Activated T-cell treated with anti-CD3 and anti-CD28 coated beads for 4 hours (primary cell): ENCODE results near the gene HPN.

Experiments used
- DNase-seq: peaks from one replicate; pipeline ENCODE4 v3.0.0-alpha.2; 2020

HPN gene

DNA sequence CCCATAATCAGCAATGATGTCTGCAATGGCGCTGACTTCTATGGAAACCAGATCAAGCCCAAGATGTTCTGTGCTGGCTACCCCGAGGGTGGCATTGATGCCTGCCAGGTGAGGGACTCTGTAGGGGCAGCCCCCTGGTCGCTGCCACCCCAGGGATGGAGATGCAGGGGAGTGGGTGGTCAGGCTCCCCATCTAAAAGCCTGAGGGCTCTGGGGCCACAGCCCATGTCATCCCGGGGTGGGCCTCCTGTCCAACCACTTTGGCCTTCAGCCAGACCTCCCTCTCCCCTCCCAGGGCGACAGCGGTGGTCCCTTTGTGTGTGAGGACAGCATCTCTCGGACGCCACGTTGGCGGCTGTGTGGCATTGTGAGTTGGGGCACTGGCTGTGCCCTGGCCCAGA, 24.1 kb downstream of the HPN start:
- DNase-seq: no peak

DNA sequence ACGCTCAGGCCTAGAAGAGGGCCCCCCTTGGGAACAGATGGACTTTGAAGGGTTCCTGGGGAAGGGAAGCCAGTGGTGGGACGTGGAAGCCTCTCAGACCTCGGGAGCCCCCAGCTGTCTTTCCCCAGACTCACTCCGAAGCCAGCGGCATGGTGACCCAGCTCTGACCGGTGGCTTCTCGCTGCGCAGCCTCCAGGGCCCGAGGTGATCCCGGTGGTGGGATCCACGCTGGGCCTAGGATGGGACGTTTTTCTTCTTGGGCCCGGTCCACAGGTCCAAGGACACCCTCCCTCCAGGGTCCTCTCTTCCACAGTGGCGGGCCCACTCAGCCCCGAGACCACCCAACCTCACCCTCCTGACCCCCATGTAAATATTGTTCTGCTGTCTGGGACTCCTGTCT, 24.6 kb downstream of the HPN start:
- DNase-seq: no peak

DNA sequence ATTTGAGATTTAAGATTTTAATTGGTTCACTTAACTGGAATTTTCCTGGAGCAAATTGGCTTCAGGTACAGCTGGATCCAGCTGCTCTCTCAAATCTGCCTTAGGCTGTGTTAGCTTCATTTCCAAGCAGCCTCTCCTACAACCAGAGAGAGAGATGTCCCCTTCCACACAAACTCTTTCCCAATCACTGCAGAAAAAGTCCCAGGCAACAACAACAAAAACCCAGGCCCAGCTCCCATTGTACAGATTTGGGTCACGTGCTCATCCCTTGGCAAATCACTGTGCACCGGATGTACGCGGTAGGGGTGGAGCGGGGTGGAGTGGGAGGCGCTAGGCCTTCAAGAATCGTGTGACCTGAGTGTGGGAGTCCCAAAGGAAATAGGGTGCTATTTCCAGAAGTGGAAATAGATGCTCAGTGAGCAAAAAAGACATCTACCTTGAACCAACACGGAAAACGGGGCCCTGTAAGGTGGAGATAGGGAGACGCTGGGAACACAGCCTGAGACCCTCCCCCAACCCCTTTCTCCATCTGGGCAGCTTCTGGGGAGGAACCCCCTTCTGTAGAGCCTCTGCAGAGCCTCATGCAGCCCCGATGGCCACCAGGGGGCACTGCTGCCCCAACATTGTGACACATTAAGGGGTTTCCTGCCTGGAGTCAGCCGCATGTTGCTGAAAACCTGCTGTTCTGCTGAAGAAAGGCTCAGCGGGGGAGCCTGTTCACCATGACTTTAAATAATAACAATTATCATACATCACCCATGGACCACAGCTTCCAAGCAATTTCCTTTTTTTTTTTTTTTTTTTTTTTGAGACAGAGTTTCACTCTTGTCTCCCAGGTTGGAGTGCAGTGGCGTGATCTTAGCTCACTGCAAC, 25.4 kb downstream of the HPN start:
- peak; percentile 90 for DNase-seq

DNA sequence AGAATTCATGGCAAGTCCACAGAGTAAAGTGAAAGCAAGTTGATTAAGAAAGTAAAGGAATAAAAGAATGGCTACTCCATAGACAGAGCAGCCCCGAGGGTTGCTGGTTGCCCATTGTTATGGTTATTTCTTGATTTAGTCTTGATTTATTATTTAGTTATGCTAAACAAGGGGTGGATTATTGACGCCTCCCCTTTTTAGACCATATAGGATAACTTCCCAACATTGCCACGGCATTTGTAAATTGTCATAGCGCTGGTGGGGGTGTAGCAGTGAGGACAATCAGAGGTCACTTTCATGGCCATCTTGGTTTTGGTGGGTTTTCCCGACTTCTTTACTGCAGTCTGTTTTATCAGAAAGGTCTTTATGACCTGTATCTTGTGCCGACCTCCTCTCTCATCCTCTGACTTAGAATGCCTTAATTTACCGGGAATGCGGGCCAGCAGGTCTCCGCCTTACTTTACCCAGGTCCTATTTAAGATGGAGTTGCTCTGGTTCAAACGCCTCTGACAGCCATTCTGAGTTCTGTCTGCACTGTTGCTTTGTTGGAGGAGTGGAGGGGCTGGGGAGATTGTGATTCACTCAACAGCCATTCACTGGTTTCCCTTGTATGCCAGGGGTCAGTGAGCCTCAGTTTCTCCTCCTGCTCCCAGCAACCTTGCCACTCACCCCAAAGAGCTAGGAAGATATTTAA, 27.6 kb downstream of the HPN start:
- no peak for DNase-seq

DNA sequence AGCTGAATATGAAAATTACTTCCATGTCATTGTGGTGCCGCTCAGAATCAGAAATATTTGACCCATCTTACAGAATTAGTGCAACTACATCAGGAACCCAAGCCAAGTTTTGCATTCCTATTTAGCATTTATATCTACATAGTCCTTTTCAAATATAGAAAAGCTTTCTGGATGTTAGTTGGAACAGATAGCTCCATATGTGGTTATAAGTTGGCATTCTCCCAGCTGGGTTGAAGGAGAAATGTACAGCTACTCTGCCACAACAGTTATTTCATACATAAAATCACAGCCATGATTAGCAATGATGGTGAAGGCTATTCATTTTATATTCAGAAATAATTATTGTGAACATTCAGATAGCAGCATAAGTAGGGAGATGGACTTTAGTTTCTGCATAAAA, 28.2 kb downstream of the HPN start:
- no peak for DNase-seq

DNA sequence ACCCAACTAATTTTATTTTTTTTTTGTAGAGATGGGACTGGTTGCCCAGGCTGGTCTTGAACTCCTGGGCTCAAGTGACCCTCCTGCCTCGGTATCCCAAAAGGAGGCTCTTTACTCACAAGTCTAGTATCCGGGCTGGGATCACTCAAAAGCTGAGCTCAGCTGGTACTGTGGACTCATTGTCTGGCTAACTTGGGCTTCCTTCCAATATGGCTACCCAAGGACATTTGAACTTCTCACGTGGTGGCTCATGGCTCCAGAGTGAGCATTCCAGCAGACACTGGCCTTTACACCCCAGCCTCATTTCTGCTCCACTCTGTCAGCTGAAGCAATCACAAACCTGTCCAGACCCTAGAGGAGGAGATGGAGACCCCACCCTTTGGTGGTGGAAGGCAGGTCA, 28.9 kb downstream of the HPN start:
- no peak for DNase-seq

DNA sequence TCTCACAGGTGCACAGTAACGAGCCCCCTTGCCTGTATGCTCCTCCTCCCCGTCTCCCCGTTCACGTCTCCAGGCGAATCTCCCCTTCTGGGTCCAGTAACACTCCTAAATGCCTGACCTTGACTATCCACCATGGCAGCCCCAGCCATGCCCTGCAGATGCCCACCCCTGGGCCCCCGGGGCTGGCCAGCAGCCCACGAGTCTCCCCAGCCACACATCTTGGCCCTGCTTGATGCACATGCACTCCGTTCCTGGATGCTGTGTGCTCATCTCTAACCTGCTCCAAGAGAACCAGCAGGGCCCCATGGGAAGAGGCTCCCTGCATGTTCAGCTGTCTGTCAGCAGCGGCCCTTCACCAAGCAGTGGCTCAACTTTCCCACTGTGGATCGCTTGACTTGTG, 32.0 kb downstream of the HPN start:
- no peak for DNase-seq

DNA sequence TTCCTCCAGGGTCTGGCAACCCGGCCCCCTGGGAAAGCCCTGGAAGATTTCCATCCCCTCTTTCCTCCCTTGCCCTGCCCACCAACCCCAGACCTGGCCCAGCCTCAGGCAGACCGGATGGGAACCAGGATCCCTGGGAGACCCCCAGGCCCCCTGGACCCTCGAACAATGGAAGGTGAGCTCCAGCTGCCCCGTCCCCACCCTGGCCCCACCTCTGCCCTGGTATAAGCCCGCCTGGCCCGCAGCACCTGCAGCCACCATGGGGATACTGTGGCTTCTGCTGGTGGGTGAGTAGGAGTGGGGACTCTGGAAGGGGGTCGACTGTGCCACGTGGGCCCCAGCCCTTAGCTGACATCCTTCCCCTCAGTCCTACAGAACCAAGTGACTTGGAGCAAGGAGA, 32.4 kb downstream of the HPN start:
- DNase-seq: no peak

DNA sequence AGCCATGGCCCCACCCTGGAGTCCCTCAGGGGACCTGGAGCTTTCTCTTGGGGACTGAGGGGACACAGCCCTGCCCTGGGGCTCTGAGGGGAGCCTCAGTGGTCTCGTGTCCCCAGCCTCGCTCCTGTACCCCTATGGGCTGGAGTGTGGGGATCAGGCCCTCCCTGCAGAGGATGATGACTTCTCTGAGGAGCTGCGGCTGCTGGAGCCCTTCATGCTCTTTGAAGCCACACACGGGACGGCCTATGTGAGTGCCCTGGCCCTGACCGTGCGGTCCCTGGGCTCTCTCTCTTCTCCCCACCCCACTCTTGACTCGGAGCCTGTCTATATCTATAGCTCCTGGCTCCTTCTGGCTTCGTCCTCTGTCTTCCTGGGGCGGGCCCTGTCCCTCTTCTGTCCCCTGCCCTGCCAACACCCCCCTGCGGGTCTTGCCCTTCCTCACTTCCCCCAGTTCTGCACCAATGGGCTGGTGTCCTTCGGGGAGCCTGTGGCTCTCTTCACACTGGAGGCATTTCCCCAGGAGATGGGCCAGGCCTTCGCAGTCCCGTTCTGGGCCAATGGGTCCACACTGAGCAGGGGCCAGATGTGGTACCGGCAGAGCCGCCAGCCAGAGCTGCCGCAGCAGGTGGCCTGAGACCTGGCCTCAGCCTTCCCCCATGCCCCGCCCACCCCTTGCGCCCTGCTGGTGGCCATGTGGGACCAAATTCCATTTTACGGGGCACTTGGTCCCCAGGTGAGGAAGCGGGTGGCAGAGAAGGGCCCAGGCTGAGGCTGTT, 33.1 kb downstream of the HPN start:
- DNase-seq: no peak

DNA sequence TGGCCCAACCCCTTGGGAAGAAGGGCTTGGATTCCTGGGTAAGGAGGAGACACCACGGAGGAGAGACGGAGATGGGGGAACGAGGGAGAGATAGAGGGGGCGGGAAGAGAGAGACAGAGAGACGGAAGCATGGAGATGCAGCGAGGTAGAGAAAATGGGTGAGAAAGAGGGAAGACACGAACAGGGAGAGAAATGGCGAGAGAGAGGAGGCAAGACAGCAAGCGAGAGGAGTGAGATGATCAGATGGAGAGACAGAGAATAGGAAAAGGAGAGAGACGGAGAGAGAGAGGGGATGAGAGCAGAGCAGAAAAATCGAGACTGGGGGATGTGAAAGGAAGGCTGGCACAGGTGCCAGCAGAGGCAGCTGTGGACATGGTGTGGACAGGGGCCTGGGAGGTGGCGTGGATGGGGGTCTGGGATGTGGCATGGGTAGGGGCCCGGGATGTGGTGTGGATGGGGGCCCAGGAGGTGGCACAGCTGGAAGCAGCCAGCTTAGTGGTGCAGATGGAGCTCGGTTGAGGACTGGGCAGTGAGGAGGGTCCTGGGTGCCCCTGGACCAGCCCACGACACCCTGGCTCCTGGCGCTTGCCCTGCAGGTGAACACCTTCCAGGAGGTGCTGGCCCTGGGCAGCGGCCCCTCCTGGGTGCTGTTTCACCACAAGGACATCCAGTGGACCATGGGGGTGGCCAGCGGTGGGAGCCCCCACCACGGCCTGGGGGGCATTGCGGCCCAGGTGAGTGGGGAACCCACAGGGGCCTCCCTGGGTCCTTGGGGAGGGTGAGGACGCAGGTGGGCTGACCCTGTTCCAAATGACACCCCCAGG, 33.9 kb downstream of the HPN start:
- DNase-seq: no peak

DNA sequence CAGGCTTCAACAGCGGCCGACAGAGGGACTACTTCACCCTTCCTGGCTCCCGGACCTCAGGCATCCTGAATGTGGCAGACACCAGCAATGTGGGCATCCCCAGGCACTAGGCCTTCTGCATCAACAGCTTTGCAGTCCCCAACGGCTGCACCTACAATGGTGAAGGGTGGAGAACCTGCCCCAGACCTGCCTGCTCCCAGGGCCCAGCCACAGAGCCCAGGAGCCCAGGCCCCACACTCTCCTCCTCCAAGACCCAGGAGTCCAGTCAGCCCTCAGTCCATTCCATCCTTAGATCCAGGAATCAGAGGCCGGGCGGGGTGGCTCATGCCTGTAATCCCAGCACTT, 34.5 kb downstream of the HPN start:
- no peak for DNase-seq

DNA sequence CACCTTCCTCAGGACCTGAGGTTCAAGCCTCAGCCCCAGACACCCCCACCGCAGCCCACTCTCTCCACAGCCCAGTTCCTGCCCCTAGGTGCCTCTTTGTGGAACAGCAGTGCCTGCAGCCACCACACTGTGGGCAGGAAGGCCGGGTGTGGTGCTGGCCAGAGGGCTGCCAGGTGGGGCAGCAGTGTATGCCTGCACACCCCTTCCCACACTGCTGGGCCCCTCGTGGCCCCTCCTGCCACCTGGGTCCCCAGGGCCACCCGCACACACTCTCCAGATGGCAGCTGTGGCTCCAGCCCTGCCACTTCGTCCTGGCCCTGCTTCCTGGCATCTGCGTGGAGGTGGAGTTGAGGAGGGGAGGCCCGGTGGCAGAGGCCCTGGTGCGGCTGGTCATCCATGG, 35.1 kb downstream of the HPN start:
- no peak for DNase-seq

DNA sequence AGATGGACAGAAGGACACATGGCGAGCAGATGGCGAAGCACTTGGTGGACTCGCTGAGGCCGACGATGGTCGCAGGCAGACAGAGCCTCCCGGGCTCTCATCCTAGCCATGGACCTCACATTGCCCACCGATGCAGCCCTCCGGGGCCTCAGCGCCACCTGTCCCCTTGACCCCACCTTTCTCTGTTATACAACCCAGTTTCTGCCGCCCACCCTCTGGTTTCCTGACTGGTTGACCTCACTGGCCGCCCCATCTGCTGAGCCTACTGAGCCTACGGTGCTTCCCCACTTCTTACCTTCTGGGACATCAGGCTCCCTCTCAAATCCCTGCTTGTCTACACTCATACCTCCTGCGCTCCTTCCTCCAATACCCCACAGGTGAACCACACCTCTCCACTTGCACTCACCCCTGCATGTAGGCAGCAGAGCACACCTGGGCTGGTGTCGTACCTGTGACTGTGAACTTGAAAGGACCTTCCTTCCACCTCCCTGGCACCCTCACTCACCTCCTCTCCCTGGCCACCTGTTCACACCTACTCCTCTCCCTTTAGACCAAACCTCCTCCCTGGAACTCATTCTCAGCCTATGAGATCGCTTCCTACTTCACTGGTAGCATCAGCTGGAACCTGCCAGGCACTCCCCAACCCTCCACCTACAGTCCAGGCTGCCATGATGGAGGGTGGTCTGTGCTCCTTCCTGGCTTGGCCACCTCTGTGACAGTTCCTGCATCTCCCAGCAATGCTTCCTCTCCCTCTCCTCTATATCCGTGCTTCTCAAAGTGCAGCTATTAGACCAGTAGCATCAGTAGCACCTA, 36.1 kb downstream of the HPN start:
- no peak for DNase-seq

DNA sequence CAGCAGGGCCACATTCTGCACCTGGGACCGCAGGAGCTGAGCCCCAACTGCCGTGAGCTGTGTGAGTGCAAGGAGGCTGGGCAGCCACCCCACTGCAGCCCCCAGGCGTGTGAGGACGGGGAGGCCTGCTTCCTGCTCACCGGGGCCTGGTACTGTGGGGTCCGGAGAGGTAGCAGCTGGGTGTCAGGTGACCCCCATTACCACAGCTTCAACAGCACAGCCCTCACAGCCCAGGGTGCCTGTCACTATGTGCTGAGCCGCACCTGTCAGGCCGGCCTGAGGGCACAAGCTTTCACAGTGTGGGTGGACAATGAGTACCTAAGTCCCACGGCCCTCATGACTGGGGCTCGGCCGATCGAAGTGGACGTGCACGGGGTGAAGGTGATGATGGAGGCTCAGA, 38.3 kb downstream of the HPN start:
- DNase-seq: no peak

DNA sequence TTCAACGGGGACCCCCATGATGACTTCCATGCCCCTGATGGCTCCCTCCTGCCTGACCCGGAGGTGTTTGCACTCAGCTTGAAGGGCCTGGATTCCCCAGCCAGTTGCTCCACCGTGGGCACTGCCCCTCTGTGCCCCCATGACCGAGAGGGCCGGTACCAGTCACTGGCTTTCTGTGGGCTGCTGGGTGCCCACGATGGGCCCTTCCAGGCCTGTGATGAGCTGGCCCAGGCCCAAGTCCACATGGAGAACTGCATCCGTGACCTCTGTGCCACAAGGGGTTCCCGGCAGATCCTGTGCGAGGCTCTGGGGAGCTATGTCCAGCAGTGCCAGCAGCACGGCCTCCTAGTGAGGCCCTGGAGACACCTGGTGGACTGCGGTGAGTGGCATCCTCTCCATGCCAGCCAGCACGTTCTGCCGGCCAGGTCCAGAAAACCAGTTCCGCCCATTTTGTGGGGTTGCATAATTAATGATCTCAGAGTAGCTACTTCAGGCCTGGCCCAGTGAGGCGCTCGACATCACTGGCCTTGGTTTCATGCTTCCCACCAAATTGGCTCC, 39.2 kb downstream of the HPN start:
- DNase-seq: no peak

DNA sequence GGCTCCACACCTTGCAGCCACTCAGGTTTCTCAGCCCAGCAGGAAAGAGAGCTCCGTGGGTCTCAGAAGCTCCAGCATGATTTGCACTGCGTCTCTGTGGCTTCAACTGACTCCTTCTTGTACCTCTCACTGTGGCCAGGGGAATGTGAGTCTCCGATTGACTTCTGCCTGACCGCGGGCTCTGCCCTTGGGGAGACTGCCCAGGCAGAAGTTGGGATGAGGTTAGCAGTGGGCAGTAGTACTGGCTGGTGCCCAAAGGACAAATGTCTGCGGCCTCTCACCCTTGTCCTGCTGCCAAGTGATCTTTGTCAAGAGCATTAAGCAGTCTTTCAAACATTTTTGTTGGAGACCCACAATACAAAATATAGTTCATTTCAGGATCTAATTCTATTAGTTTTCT, 39.7 kb downstream of the HPN start:
- no peak for DNase-seq

DNA sequence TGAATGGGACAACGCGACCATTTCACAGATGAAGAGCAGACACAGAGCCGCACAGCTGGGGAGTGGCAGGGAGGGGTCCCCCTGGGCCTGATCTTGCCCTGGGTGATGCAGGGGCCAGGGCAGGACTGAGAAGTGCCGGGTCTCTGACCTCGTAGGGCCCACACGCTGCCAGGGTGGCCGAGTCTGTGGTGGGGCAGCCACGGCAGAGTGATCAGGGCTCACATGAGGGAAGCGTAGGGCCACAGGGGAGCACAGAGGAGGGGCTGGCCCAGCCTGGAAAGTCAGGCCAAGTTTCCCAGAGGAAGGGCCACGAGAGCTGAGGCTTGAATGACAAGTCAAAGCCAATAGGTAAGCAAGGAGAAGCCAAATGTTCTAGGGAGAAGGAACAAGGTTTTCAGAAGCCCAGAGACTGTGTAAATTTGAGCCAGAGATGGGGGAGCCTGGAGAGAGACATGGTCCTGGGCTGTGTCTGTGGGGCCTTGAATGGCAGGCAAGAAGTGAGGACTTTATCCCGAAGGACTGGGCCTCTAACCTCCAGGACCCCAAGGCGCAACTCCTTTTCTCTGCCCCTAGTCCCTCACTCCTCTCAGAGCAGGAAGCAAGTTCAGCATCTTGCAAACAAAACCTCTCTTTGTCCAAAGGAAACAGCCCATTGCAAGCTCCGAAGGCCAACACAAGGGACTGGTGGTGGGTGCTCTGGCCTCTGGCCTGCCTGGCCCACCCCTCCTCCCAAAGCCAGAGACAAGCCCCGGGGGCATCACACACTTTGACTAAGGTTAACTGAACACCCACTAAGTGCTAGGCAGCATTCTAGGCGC, 42.4 kb downstream of the HPN start:
- no peak for DNase-seq

DNA sequence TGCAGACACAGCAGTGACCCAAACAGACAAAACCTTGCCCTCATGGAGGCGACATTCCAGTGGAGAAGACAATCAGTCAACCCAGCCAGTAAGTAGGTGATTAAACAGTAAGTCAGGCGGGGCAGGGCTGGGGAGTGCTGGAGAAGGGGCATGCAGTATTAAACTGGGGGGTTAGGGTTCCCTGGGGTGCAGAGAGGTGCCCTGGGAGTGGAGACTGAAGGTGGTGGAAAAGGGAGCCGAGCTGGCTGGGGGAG, 42.9 kb downstream of the HPN start:
- DNase-seq: no peak

DNA sequence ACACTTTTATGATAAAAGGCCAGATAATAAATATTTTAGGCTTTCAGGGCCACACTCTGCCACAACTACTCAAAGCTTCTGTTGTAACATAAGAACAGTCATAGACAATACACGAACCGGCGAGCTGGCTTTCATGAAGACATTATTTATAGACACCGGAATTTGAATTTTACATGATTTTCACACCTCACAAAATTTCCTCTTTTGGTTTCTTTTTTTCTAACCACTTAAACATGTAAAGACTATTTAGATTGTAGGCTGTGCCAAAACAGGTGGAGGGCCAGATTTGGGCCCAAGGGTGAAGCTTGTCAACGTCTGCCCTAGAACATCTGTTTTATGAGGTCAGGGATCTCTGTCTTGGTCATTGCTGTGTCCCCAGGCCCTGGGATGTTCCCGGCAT, 44.4 kb downstream of the HPN start:
- no peak for DNase-seq

DNA sequence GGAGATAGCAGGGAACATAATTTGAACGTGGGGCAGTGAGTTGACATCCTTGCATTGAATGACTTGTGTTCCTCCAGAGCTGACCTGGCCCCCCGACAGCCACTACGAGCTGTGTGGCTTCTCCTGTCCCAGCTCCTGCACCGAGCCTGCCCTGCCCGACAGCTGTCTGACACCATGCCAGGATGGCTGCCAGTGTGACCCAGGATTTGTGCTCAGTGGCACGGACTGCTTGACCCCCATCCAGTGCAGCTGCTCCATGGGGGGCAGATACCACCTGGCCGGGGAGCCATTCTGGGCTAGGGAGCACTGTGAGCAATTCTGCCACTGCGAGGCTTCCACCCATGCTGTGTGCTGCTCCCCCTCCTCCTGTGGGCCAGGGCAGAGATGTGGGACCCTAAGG, 44.9 kb downstream of the HPN start:
- DNase-seq: no peak

DNA sequence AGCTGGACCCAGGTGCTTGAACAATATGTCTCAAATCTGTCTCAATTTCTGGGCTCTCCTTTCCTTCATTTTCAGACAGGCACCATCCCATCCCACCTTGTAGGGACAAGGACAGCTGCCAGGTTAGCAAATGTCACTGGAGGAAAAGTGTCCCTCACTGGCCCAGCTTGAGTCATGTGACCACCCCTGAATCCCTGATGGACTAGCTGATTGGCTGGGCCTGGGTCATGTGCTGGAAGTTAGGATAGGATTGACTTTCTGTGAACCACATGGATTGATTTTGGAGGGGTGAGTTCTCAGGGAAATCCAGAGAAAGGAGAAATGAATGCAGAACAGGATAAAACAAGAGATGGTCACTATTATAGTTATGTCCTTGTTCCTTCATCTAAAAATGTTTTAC, 45.9 kb downstream of the HPN start:
- DNase-seq: no peak
